GM18909 (cell line): Measurements from ENCODE around the gene SLN.

Experiments
- ATAC-seq: cut with Tn5 transposase; IDR thresholded peaks from one replicate; pipeline ENCODE4 v1.9.1; 2021; ENCODE audit warnings: mild to moderate bottlenecking; ENCODE audit not compliant: unreplicated experiment, poor library complexity

Gene SLN

DNA sequence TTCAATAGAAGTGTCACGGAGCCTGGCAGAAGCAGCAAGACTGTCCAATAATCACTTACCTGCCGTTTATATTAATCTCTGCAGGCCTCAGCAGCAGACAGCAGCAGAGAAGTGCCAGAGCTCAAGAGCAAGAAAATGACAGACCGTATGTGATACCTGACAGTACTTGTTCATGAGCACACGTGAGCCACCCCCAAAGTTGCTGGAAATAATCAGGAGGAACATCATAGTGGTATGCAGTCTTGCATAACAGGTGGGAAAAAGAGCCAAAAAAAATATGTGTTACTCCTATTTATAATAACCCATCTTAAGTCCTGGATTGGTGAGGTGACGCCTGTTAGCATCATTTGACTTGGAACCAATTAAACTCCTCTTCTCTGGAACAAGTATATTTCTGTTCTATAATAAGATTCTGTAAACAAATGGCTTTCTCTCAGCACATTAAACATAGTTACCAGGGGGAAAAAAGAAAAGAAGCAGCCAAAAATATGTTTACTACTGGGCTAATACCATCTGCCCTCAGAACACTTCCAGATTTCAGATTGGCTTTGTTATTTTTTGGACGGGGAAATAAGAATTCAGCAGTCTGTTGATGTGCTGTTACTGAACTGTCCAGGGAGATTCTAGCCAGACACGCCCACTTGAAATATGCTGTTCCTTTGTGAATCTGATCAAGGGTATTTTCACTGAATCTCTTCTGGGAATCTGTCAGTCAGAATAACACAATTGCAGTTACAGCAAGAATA lies 7.9 kb upstream of the SLN start:
- ATAC-seq = no peak

GRCh38 chr11:107719073-107719472 lies 7.2 kb upstream of the SLN start:
- ATAC-seq = no peak

GRCh38 chr11:107716884-107717532 lies 5.2 kb upstream of the SLN start:
- ATAC-seq = no peak

GRCh38 chr11:107713009-107713408 lies 1.2 kb upstream of the SLN start:
- no peak for ATAC-seq

GRCh38 chr11:107710301-107710700 lies 1.6 kb downstream of the SLN start:
- no peak for ATAC-seq

DNA sequence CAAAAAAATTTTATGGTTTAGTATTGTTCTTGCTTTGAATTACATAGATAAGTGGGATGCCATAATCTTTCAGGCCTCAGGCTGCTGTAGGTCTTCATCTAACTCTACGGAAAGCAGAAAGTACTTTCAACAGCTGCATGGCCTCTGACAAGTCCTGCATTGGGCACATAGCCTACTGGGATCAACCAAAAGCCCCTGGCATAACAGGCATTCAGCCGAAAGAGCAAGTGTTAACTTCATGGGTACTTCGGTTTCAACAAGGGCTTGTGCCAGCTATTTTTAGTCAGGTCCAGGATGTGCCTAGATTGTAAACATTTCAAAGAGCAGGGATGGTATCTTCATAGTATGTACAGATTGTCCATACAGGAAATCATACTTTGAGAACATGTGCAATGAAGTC lies 3.1 kb downstream of the SLN start:
- no peak for ATAC-seq

GRCh38 chr11:107707807-107708206 lies 4.0 kb downstream of the SLN start:
- ATAC-seq = no peak

- no peak for ATAC-seq
These were observed 4.6 kb downstream of the SLN start for GRCh38 chr11:107707215-107707671.

GRCh38 chr11:107706531-107706930 lies 5.3 kb downstream of the SLN start:
- no peak for ATAC-seq

DNA sequence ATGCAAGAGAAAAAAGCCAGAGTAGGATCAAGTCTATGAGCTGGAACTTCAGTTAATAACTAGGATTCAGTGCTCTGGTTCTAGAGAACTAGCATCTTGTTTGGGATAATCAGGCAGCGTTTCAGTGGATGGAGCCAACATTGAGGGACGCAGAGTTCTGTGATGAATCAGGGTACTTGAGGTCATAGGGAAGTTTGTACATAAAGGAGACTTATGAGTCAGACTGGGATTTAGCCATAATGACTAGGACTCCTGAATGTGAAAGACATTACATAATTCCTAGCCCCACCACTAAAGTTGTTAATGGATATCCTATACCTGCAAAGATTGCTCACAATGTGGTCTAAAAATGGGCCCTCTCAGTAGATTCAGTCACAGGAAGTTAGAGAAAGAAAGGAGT lies 6.8 kb downstream of the SLN start:
- no peak for ATAC-seq

GRCh38 chr11:107704451-107704850 lies 7.4 kb downstream of the SLN start:
- no peak for ATAC-seq

- ATAC-seq = no peak
These were observed 9.1 kb downstream of the SLN start for GRCh38 chr11:107702723-107703122.

DNA sequence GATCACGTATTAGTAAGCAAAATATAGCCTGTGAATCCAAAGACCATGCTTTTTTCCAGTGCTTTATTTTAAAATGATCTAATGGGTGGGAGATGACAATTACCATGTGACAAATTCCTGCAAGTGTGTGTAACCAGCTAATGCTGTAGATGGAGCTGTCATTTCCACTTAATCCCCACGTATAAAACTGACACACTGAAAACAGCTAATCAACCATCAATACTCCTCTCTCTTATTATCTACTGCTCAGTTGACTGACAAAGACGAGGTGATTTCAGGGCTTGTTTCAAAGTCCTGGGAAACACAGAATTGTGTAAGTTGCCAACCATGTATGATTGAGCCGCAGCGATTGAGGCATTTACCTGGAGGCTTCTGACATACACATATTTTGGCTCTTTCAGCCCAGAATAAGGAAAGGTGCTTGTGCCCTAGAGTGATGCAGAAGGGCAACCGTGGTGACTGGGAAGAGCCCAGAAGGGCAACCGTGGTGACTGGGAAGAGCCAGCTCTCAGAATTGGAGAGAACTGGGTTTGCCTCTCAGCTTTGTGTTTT lies 9.7 kb downstream of the SLN start:
- no peak for ATAC-seq

DNA sequence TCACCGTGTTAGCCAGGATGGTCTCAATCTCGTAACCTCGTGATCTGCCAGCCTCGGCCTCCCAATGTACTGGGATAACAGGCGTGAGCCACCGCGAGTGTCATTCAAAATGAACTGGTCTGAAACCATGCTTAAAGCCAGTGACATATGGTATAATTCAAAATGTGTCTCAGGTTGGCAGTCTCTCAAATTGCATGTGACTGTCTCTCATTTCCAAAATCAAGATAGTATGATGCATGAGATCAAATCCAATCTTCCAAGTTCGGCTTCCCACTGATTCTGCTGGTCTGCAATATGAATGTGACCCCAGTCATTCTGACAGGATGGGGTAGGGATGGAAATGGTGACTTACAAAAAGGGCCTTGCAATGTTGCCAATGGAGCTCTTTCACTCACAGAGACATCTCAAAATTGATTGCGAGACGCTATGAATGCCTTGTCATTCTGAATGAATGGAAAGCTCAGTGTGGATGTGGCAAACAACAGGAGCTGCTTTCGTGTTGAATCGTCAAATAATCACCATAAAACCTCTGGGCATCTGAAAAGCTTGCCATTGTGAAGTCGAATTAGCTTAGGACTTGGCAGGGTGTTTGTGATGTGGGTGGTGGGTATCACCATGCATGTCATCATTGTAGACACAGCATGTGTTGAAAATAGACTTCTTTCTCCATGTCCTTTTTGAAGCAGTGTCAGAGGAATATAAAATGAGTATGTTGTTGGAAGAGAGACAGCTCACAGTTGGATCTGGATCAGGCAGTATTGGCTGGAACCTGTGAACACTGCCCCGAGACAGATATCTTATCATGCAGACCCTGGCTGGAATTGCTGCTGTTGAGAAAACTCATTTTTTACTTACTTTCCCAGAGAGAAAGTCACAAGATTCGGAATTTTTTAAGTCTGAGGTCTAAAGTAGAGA lies 12.2 kb downstream of the SLN start:
- ATAC-seq = no peak

- no peak for ATAC-seq
These were observed 14.6 kb downstream of the SLN start for GRCh38 chr11:107697291-107697690.

DNA sequence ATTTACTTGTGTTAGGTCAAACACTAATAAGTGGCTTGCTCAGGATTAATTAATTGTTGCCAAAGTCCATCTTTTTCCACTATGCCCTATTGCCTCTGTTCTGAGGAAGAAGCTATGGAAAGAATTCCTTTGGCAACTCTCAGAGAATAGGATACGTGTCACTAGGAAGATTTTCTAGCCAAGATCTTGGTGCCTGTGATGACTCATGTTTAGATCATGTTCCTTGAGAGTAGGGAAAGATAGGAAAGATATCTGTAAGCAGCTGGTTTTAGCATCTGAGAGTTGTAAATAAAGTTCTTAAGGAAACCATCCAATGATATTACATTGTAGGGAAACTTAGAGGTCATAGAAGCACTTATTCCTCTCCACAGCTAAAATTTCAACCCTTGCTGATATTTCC lies 15.7 kb downstream of the SLN start:
- no peak for ATAC-seq

- no peak for ATAC-seq
These were observed 16.4 kb downstream of the SLN start for GRCh38 chr11:107695446-107695845.

DNA sequence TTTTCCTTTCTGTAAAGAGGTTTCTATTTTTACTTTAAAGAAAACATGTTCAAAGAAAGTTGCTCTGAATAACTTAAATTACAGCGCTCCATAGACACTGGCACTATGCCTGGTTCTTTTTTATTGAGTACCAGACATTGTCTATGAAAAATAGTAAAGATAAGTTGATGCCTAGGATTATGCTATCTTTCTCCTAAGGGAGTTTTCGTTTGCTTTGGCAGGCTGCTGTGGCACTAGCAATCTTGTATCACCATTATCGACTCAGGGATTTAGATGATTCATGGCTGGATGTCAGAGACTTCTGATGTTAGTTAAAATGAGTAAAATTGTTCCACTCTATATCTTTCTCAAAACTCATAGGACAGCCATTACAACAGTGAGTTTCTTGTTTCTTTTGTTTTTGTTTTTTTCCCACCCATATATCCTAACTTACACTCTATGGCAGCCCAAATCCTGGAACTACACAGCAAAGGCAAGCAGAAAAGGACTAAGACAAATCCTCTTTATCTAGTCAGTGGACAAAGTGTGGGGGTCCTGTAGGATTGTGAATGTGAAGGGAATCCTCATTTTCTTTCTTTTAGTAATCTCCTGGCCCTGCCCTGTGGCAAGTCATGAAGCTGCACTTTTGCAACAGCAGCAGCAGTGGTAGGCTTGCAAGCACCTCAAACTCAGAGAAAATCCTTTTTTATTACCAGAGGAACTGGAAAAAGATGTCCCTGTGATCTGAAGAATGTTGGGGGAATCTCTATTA lies 20.7 kb downstream of the SLN start:
- no peak for ATAC-seq

GRCh38 chr11:107689317-107690202 lies 22.3 kb downstream of the SLN start:
- ATAC-seq = peak; percentile 77
